D721Med (cell line): ENCODE measurements around the gene PCDH9.

Experiments used
- DNase-seq: peaks from one replicate; pipeline ENCODE4 v3.0.0; 2011; ENCODE audit warnings: low spot score; ENCODE audit not compliant: insufficient read length
- FAIRE-seq: peaks from 2 replicates; lab custom pipeline; 2011; peaks lifted over from hg19 to GRCh38; lab: Jason Lieb, UNC
- CTCF ChIP-seq: IDR thresholded peaks from 2 replicates; pipeline ENCODE4 v1.5.1; 2012; ENCODE audit warnings: mild to moderate bottlenecking, control low read depth; ENCODE audit not compliant: insufficient read depth; ENCODE audit errors: missing control alignments

Gene PCDH9

GRCh38 chr13:66348745-66349690 is 881.1 kb downstream of the PCDH9 start:
- no peak for DNase-seq
- no peak for TF ChIP-seq CTCF
- no peak for FAIRE-seq

- TF ChIP-seq CTCF = no peak
- DNase-seq = no peak
- no peak for FAIRE-seq
Measured at GRCh38 chr13:66347486-66348117, 882.5 kb downstream of the PCDH9 start.

- FAIRE-seq (no peak), DNase-seq (no peak)
- TF ChIP-seq CTCF = no peak
Measured at GRCh38 chr13:66345971-66346370, 884.2 kb downstream of the PCDH9 start.

- DNase-seq = no peak
- no peak for TF ChIP-seq CTCF
- no peak for FAIRE-seq
Measured at GRCh38 chr13:66345518-66345810, 884.7 kb downstream of the PCDH9 start.

- FAIRE-seq (no peak), DNase-seq (no peak)
- TF ChIP-seq CTCF = no peak
Measured at GRCh38 chr13:66344805-66345517, 885.2 kb downstream of the PCDH9 start.

- FAIRE-seq = no peak
- no peak for DNase-seq
- TF ChIP-seq CTCF = no peak
Measured at GRCh38 chr13:66343224-66343828, 886.8 kb downstream of the PCDH9 start.
